Epithelial cell of esophagus (primary cell): ENCODE results near the gene EGFLAM.
A peak's percentile ranks its signal among the peaks of the same experiment; 100 is the strongest.
"Not testable (repeated sequence)": the region's sequence is repeated elsewhere in the genome, so short reads cannot be mapped to it uniquely, and the experiment has no call there.

Experiments used
- DNase-seq: peaks from one replicate; pipeline ENCODE4 v3.0.0; 2010; ENCODE audit warnings: low read depth
- H3K4me3 ChIP-seq: 2 replicates; pipeline ENCODE4 v1.5.1; 2011; ENCODE audit warnings: mild to moderate bottlenecking, low read length, control low read depth
- CTCF ChIP-seq: IDR thresholded peaks from 2 replicates; pipeline ENCODE4 v1.5.1; 2011; ENCODE audit warnings: low read depth, mild to moderate bottlenecking, low read length, control low read depth, inconsistent platforms; ENCODE audit not compliant: insufficient read depth; ENCODE audit errors: missing control alignments

Gene EGFLAM

GRCh38 chr5:38317868-38318267 lies 59.5 kb downstream of the EGFLAM start:
- H3K4me3 ChIP-seq = no peak overlapping the region
- no peak for DNase-seq
- TF ChIP-seq CTCF = no peak

- H3K4me3 ChIP-seq = no peak overlapping the region
- TF ChIP-seq CTCF = no peak
- no peak for DNase-seq
Observed at GRCh38 chr5:38319491-38319890, 61.1 kb downstream of the EGFLAM start.

- TF ChIP-seq CTCF = no peak
- no peak overlapping the region for H3K4me3 ChIP-seq
- DNase-seq = no peak
Observed at GRCh38 chr5:38321978-38322377, 63.6 kb downstream of the EGFLAM start.

GRCh38 chr5:38323645-38324295 lies 65.4 kb downstream of the EGFLAM start:
- no peak overlapping the region for H3K4me3 ChIP-seq

GRCh38 chr5:38329132-38329715 lies 70.9 kb downstream of the EGFLAM start:
- DNase-seq = peak; percentile 74
- H3K4me3 ChIP-seq = no peak overlapping the region
- no peak for TF ChIP-seq CTCF

More at GRCh38 chr5:38323645-38324295, 65.4 kb downstream of the EGFLAM start:
- no peak for TF ChIP-seq CTCF
- peak; percentile 57 for DNase-seq

- no peak for TF ChIP-seq CTCF
- peak; percentile 14 for DNase-seq
- H3K4me3 ChIP-seq = no peak overlapping the region
Observed at GRCh38 chr5:38330207-38330606, 71.8 kb downstream of the EGFLAM start.

GRCh38 chr5:38331831-38332230 lies 73.5 kb downstream of the EGFLAM start:
- no peak for TF ChIP-seq CTCF
- H3K4me3 ChIP-seq = no peak overlapping the region
- no peak for DNase-seq

- not testable (repeated sequence) for DNase-seq
Observed at GRCh38 chr5:38333181-38333580, 74.8 kb downstream of the EGFLAM start.

More at GRCh38 chr5:38333181-38333580, 74.8 kb downstream of the EGFLAM start:
- H3K4me3 ChIP-seq = not testable (repeated sequence)
